Brain microvascular endothelial cell (primary cell): ENCODE results near the gene TYW5.

Experiments used
- DNase-seq: peaks from one replicate; pipeline ENCODE4 v3.0.0-alpha.2; 2020
- H3K27ac ChIP-seq: fragments of 250-450 bp; sonication (Bioruptor Pico); 2 replicates; pipeline ENCODE4 v1.5.1; 2020; ENCODE audit warnings: mild to moderate bottlenecking, moderate library complexity
- H3K27me3 ChIP-seq: fragments of 250-450 bp; sonication (Bioruptor Pico); replicated peaks from 2 replicates; pipeline ENCODE4 v1.5.1; 2020; ENCODE audit warnings: mild to moderate bottlenecking
- H3K36me3 ChIP-seq: fragments of 250-450 bp; sonication (Bioruptor Pico); replicated peaks from 2 replicates; pipeline ENCODE4 v1.5.1; 2020; ENCODE audit warnings: mild to moderate bottlenecking
- H3K4me3 ChIP-seq: 2 replicates; pipeline ENCODE4 v1.5.1; 2011; ENCODE audit warnings: low read depth, mild to moderate bottlenecking, control low read depth, low read length, moderate library complexity
- CTCF ChIP-seq: IDR thresholded peaks from 2 replicates; pipeline ENCODE4 v1.5.1; 2011; ENCODE audit warnings: low read depth, mild to moderate bottlenecking, moderate library complexity, low read length, control low read depth, inconsistent platforms; ENCODE audit errors: missing control alignments
- in situ Hi-C: cut with HindIII; loops from 2 replicates; pipeline ENCODE4 v1.10.0; 2017; ENCODE audit warnings: low sequenced_read_pairs, low pct_ligation_motif_present

TYW5 gene

GRCh38 chr2:199955339-199956061 is at the start of gene TYW5, which contains the start of gene MAIP1:
TSS of gene TYW5 (minus strand) at chr2:199955491. CDS start at chr2:199955470, 21 bp downstream.
TSS of gene MAIP1 (plus strand) at chr2:199955582. CDS start at chr2:199955799, 217 bp downstream.
- Histone ChIP-seq H3K27me3 (no peaks in the 10 kb centered on the region), H3K36me3 (peaks cover 10% of the 10 kb centered on the region), H3K4me3 (peak within 1 kb of the TSS; percentile 94), H3K27ac (peak within 1 kb of the TSS; percentile 91)
- DNase-seq: peak; percentile 74
- in situ Hi-C loops: no loop called here
- peak; percentile 48 for TF ChIP-seq CTCF

GRCh38 chr2:200003444-200003843 is 48.2 kb upstream of the TYW5 start:
- Histone ChIP-seq H3K4me3 (no peak overlapping the region), H3K36me3 (no peaks in the 10 kb centered on the region), H3K27me3 (no peaks in the 10 kb centered on the region), H3K27ac (no peak overlapping the region)
- DNase-seq: no peak
- in situ Hi-C loops: no loop called here
- no peak for TF ChIP-seq CTCF

GRCh38 chr2:200000444-200001163 is 45.3 kb upstream of the TYW5 start:
- DNase-seq: no peak
- in situ Hi-C loops: no loop called here

GRCh38 chr2:199999166-199999565 is 43.9 kb upstream of the TYW5 start:
- Histone ChIP-seq H3K27me3 (no peaks in the 10 kb centered on the region), H3K36me3 (no peaks in the 10 kb centered on the region), H3K4me3 (no peak overlapping the region), H3K27ac (no peak overlapping the region)
- DNase-seq: no peak
- in situ Hi-C loops: no loop called here
- TF ChIP-seq CTCF: no peak

More at GRCh38 chr2:200000444-200001163, 45.3 kb upstream of the TYW5 start:
- H3K27me3 ChIP-seq: no peaks in the 10 kb centered on the region
- no peaks in the 10 kb centered on the region for H3K36me3 ChIP-seq
- H3K27ac ChIP-seq: no peak overlapping the region
- no peak overlapping the region for H3K4me3 ChIP-seq
- no peak for TF ChIP-seq CTCF

GRCh38 chr2:199997296-199997695 is 42.0 kb upstream of the TYW5 start:
- no peak overlapping the region for H3K27ac ChIP-seq
- in situ Hi-C loops: no loop called here
- no peak for TF ChIP-seq CTCF
- no peak for DNase-seq
- H3K36me3 ChIP-seq: no peaks in the 10 kb centered on the region
- no peaks in the 10 kb centered on the region for H3K27me3 ChIP-seq
- H3K4me3 ChIP-seq: no peak overlapping the region
